GM19468 (cell line): ENCODE results near the gene MAOA.
"Not testable (repeated sequence)": the region's sequence is repeated elsewhere in the genome, so short reads cannot be mapped to it uniquely, and the experiment has no call there.

Experiments used
- ATAC-seq: cut with Tn5 transposase; IDR thresholded peaks from one replicate; pipeline ENCODE4 v1.9.1; 2021; ENCODE audit warnings: mild to moderate bottlenecking, moderate library complexity, moderate number of reproducible peaks; ENCODE audit not compliant: unreplicated experiment; ENCODE audit errors: extremely low read depth

MAOA gene

DNA sequence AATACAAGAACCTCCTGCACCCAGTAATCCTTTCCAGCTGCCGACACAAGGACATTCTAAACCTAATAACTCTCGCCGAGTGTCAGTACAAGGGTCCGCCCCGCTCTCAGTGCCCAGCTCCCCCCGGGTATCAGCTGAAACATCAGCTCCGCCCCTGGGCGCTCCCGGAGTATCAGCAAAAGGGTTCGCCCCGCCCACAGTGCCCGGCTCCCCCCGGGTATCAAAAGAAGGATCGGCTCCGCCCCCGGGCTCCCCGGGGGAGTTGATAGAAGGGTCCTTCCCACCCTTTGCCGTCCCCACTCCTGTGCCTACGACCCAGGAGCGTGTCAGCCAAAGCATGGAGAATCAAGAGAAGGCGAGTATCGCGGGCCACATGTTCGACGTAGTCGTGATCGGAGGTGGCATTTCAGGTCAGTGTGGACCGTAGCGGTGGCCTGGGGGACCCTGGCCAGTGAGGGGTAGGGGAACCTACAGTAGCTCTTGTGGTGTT lies at the start of gene MAOA:
MAOA (plus strand) TSS at position 295 of the 490 bp plus-strand sequence; CDS start at position 338, 43 bp downstream.
- ATAC-seq, result no peak

DNA sequence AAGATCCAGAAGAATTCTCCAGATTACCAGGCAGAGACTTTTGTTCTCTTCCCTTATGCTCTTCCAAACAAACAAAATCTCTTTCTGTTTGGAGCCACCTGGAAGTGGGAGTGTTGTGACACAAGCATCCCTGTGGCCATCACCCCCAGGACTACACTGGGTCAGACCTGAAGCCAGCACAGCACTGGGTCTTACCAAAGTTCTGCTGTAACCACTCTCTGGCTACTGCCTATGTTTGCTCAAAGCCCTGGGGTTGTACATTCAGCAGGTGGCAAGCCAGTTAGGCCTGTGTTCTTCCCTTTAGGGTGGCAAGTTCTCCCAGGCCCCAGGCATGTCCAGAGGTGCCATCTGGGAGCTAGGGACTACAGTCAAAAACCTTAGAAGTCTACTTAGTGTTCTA lies 43.7 kb upstream of the MAOA start:
- ATAC-seq, result no peak

DNA sequence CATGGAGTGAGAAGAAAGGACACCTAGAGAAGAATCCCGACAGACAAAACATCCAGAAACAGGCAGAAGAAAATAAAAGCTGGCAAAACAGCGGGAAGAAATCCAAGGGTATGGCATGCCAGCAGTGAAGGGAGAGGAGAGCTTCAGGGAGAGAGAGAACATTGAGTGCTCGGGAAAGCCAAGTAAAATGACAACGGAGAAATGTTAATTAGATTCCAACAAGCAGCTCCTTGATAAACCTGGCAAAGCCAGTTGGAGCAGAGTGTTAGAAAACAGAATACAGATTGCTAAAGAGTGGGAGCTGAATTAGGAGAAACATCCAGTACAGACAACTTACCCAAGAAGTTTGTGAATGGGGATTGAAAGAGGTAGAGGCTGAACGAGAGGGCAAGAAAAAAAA lies 40.4 kb upstream of the MAOA start:
- no peak for ATAC-seq

DNA sequence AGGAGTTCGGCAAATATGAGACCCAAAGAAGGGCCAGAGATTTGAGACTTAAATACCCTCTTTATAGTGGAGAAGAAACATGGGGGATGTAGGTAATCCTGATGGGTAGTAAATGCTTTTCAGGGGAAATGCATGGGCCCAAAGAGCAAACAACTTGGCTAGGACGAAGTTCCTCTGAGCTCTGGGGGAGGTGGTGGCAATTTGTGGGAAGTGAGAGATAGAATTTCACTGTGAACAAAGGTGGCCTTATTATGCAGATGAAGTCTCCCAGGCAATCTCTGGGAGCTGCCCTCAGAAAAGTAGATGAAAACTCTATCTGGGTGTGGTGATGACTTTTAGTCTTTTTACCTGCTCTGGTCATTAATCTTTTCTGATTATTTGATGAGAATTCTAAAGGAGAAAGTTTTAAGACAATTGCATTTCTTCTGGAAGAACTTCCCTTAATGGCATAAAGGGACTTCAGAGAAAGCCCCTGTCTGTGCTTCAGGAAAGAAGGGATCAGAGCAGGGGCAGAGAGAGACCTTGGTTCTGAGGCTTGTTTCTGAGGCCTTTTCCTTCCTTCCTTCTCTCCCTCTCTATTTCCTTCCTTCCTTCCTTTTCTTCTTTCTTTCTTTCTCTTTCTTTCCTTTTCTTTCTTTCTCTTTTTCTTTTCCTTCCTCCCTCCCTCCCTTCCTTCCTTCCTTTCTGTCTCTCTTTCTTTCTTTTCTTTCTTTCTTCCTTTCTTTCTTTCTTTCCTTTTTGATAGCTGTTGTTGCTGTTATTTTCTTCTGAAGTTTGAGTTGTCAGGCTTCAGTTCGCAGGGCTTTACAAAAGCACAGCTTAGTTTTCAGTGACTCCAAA lies 37.5 kb upstream of the MAOA start:
- no peak for ATAC-seq

DNA sequence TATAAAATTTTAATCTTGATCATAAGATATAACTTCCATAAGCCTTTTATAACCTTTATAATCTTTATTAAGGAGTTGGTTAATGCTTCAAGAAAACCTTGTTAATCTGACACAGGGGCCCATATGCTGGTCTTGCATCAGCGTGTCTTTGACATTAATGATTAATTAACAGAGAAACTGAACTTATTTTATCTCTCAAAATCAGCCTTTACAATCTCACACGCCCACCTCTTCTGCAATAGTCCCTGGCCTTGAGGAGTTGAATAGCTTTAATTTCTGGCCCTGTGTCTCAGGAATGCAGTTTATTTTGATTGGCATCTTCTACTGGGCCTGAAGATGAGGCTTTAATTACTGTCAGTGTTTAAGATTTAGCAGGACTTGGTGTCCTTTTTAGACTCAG lies 36.2 kb upstream of the MAOA start:
- not testable (repeated sequence) for ATAC-seq

DNA sequence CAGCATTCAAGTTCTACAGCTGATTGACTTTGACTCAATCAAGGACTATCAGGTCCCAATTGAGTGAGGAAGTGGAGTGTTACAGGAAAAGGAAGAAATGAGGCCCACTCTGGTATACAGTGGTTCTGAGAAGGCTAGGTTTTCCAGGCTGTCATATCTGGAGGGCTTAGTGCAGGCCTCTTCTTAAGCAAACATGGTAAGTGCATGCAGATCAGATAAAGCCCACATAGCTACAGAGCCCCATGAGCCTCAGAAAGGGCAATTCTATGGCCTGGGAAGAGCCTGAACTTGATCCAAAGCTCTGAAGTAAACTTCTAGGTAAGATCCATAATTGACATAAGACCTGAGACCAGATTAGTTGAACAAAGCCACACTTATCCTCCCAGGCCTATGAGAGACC lies 29.0 kb upstream of the MAOA start:
- no peak for ATAC-seq

DNA sequence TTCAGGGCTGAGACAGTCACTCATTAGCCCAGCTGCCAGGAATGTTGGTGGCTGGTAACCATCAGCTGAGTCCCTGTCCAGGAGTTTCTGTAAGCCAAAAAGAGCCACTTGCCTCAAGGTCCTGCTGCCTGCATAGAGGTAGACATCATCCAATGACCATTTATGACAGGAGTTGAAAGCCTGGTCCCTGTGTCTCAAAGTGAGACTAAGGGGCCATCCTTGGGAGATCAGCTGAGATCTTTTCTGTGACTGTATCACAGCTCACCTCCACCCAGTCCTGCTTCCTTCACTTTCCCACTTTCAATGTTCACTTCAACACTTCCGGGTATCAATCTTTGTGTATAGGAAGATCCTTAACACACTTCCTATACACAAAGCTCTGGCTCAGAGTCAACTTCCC lies 28.4 kb upstream of the MAOA start:
- no peak for ATAC-seq

DNA sequence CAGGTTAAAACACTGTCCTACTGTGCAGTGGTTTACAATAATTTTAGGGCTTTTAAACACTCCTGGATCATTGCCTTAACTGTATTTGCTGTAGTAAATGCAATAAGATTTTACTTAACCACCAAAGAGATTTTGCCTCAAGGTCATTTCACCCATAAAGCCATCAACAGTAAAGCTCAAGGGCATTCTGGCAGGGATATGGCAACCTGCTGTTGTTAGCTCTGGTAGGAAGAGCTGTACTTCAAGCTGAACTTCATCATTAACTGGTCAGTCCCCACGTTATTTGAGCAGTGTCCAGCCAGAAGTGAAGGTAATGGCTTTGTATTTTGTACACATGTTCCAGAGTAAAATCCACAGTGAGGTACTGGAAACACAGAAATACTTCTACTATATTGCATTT lies 26.9 kb upstream of the MAOA start:
- no peak for ATAC-seq

DNA sequence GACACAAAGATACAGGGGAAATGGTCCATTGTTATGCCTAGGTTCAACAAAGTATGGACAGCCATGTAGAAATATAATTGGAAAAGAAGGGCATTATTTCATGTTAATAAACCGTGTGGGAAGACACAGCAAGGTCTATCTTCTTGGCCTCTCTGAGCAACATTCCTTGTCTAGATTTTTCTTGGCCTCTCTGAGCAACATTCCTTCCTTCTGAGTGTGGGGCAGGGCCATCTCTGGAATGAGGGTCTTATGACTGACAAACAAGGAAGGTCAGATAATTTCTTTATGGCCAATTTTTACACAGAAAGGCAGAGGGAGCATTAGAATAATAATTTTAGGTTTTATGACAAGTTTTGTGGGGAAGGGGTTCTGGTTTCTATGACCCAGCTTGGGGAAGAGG lies 24.3 kb upstream of the MAOA start:
- no peak for ATAC-seq

DNA sequence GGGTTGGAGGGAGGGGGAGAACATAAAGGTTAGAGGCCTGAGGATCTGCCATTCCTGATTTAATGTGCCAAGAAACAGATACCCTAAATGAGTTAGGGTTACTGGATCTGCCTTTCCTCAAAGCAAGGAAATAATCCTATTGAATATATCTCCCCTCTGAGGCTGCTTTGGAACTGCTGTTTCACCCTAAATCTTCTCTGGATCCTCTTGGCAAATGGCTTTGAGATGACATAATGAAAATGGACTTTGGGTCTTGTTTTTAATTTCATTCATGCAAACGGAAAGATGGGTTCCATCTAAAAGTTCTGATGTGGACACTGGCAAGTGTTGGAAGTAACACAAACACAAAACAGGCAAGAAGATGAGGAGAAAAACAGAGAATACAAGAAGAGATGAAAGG lies 23.0 kb upstream of the MAOA start:
- ATAC-seq, result no peak

DNA sequence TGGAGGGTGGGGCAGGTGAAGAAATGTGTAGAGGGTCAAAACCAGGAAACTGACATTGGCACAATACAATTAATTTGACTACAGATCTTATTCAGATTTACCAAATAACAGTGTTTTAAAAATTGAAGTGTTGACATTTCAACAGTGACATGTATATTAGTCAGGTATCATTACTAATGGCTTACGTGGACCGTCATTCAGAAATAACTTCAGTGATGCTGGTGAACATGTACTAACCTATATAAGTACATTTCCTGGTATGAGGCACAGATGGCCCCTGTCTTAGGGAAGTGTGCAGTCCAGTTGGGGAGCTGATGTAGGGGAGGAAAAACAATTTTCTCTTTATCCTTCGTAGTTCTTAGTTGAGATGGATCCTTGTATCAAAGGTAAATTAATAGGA lies 22.3 kb upstream of the MAOA start:
- no peak for ATAC-seq

DNA sequence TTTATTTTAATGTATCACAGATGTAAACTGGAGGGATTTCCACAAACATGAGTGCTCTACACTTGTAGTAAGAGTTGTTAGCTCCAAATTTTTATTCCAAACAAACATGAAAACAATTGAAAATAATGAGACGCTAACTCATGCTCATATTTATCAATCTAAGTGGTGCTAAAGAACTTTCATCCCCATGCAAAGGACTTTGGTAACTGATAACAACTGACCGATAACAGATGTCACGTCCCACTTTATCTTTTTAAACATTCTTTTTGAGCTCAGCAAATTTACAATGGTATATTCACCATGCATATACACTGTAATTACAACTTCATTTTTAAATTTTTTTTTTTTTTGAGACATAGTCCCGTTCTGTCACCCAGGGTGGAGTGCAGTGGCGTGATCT lies 15.6 kb upstream of the MAOA start:
- ATAC-seq, result no peak

DNA sequence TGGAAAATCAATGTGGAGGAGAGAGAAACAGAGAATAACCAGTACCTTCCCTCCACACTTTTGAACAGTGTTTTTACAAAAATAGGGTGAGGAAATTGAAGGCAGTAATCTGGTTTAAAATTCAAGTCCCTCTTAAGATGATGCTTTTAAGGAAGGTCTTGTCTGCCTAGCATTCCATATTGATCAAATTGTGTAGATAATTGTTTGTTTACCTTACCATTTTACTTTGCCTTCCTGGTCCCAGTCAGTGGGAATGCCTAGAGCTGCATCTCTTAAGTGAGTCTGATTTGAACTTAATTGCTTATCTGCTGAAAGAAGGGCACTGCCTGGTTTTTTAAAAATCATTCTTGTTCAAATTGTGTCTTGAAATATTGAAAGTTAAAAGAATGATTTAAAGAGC lies 14.4 kb upstream of the MAOA start:
- no peak for ATAC-seq

DNA sequence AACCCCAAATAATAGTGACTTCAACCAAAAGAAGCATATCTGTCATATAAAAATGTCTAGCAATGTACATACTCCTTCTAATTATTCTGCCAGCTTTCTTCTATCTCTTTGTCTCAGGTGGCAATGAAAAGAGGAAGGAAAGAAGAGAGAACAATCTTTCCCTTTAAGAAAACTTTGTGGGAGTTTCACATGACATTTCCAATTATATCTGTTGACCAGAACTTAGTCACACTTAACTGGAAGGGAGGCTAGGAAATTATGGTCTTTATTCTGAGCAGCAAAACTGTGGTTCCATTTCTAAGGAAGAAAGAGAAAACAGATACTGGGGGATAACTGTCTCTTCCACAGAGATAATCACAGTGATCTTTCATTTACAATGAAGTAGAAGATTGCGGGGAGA lies 12.9 kb upstream of the MAOA start:
- ATAC-seq, result no peak

DNA sequence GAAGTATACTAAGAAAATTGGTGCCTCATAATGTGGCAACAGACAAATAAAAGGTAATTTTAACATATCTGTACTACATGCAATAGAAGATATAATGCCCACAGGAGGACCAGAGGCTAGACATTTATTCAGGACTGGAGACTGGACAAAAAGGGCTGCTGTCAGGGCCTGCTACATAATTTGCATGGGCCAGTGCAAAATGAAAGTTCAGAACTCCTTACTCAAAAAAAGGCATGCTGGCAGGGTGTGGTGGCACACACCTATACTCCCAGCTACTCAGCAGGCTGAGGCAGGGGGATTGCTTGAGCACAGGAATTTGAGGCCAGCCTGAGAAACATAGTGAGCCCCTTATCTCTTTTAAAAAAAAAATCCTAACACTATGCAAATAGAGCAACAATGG lies 12.4 kb upstream of the MAOA start:
- no peak for ATAC-seq

DNA sequence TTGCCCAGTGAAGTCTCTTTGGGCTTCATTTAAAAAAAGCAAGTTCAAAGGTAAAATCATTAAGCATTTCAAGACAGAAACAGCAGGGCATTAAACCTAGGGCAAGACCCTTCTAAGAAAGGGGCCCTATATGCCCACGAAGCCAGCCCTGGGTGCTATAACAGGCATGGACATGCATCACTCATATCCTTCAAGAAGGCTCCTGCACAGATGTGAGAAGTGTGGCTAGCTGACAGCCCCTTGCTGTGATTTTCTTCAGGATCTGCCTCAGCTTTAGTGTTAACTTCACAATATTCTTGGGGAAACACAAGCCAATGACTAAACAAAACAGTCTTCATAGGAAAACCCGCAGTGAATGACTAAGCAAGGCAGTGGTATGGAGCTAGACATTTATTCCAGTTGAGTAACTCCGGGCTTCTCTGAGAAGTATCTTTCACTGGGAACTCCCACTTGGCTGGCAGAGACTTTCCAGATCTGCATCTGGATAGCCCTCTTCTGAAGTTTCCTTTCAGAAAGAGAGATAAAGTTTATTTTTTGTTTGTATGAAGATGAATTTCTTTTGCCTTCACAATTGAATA lies 11.9 kb upstream of the MAOA start:
- no peak for ATAC-seq

DNA sequence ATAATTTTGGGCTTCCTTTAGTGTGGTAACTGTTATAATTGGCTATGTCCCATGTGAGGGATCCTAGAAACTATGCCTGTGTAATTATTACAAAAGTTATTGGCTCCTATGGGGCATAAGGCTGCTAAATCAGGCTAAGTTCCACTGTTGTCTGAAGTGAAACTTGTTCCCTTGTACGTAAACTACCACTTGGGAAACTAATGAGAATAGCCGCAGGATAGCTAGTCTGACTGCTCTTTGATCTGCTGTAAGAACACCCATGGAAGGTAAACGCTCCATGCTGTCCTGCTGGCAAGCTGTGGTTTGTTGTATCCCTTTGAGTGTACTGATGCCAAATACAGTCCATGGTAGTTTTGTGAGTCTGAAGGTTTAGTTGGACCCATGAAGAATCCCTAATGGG lies 9.3 kb upstream of the MAOA start:
- no peak for ATAC-seq

DNA sequence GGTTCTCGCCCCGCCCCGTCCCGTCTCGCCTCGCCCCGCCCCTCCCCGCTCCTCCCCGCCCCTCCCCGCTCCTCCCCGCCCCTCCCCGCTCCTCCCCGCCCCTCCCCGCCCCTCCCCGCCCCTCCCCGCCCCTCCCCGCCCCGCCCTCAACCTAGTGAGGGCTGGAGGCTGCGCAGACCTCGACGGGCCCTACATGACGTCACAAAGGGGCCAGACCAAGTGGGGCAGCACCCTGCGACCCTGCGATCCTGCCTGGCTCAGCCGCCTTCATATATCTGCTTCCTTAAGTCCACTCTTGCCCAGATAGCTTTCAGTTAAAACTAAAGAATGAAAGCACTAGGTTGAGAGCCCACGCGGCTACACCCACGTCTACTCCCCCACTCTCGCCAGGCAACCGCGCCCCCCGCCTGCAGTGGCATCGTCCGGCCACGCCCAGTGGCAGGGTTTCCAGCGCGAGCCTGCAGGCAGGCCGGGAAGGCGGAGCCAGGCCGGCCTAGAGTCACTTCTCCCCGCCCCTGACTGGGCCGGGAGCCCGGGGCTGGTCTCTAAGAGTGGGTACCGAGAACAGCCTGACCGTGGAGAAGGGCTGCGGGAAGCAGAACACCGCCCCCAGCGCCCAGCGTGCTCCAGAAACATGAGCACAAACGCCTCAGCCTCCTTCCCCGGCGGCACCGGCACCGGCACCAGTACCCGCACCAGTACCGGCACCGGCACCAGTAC lies 1.5 kb upstream of the MAOA start:
- peak; percentile 87 for ATAC-seq

DNA sequence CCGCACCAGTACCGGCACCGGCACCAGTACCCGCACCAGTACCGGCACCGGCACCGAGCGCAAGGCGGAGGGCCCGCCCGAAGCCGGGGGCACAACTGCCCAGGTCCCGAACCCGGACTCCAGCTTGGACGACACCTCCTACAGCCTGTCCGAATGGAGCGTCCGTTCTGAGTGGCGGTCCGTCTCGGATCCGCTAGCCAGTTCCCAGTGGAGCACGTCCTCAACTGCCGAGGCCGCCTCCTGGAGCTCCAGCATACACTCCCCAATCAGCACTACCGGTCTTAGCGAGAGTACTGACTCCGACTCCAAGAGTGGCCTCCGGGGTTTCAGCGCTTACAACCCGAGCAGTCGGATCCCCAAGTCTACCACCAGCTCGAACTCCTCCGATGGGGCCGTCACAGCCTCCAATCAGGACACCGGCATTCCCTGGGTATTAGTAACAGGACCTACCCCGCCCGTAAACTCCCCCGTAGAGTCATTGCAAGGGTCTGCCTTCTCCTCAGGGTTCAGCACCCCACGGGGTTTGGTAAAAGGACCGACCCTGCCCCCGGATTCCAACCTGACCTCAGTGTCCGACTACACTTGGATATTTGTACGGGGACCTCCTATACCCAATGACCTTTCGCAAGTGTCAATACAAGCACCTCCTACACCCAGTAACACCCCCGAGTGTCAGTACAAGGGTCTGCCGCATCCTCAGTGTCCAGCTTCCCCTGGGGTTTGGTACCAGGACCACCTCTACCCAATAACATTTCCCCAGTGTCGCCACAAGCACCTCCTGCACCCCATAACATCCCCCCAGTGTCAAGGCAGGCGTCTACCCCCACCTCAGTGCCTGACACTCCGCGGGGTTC lies 721 bp upstream of the MAOA start:
- ATAC-seq, result no peak

DNA sequence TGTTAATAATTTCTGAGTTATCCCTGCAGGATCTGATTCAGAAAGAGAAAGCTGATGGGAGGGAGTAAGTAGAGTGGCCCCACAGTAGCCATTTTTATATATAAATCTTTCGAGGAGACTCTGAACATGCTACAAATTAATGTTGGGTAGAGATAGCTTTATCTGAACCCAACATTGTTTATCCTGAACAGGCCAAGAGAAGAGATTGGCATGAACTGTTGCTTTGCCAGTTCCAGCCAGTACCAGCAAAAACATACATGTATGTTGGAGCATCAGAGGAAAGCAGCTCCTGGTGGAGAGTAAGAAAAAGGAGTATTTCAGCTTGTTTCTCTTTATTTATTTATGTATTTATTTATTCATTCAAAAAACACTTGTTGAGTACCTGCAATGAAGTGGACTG lies 1.6 kb downstream of the MAOA start:
- no peak for ATAC-seq
